HepG2 (cell line): Measurements from ENCODE around the gene CCDC170. TPM values are rescaled to one million over a fixed set of nuclear protein-coding genes. Genes with fewer than 3 reads are reported as not detected.

Experiments used
- CC2D1A ChIP-seq: sonication (generic); formaldehyde crosslinking; IDR thresholded peaks from 2 replicates; pipeline ENCODE4 v1.8.1; 2023; ENCODE audit warnings: mild to moderate bottlenecking, missing genetic modification reagents
- GATAD2A ChIP-seq: IDR thresholded peaks from 2 replicates; pipeline ENCODE4 v1.6.1; 2016
- HCFC1 ChIP-seq: fragments of 150-350 bp; IDR thresholded peaks from 2 replicates; pipeline ENCODE4 v1.6.1; 2014; ENCODE audit warnings: low read depth, low read length
- HIVEP1 ChIP-seq: sonication (generic); formaldehyde crosslinking; IDR thresholded peaks from 2 replicates; pipeline ENCODE4 v1.4.0; 2020; ENCODE audit warnings: mild to moderate bottlenecking, missing genetic modification reagents
- HNRNPL ChIP-seq: fragments of 200-400 bp; formaldehyde crosslinking; IDR thresholded peaks from 2 replicates; pipeline ENCODE4 v1.6.1; 2017; ENCODE audit warnings: mild to moderate bottlenecking, low read depth, low read length
- PLRG1 ChIP-seq: fragments of 450-650 bp; conservative IDR thresholded peaks from 2 replicates; pipeline ENCODE4 v1.6.1; 2016
- ZBTB20 ChIP-seq: sonication (generic); formaldehyde crosslinking; IDR thresholded peaks from 2 replicates; pipeline ENCODE4 v1.8.1; 2023; ENCODE audit warnings: missing genetic modification reagents, low read depth, mild to moderate bottlenecking, borderline replicate concordance
- ZBTB42 ChIP-seq: sonication (generic); formaldehyde crosslinking; IDR thresholded peaks from 2 replicates; pipeline ENCODE4 v1.5.0; 2020; ENCODE audit warnings: mild to moderate bottlenecking, missing genetic modification reagents
- ZMYM3 ChIP-seq: sonication (generic); formaldehyde crosslinking; IDR thresholded peaks from 2 replicates; pipeline ENCODE4 v1.5.1; 2020; ENCODE audit warnings: mild to moderate bottlenecking, missing genetic modification reagents
- ZNF430 ChIP-seq: sonication (generic); formaldehyde crosslinking; IDR thresholded peaks from 2 replicates; pipeline ENCODE4 v1.9.0; 2021; ENCODE audit warnings: mild to moderate bottlenecking, missing genetic modification reagents
- ZNF570 ChIP-seq: sonication (generic); formaldehyde crosslinking; IDR thresholded peaks from 2 replicates; pipeline ENCODE4 v1.4.0; 2020; ENCODE audit warnings: mild to moderate bottlenecking, missing genetic modification reagents, borderline replicate concordance
- ZNF883 ChIP-seq: sonication (generic); formaldehyde crosslinking; IDR thresholded peaks from 2 replicates; pipeline ENCODE4 v1.5.1; 2020; ENCODE audit warnings: mild to moderate bottlenecking, missing genetic modification reagents; ENCODE audit errors: not compliant biosample characterization
- ZSCAN9 ChIP-seq: IDR thresholded peaks from 2 replicates; pipeline ENCODE4 v1.6.1; 2016; ENCODE audit warnings: borderline replicate concordance
- polyA plus RNA-seq, 8 experiments: library from polyadenylated mRNA; depleted of rRNA in 3 of 8; stranded (reverse) in 7 of 8; unstranded in 1 of 8; fragments of >200 nt; fragmentation: Illumina TruSeq in 4 of 8; extraction: Trizol in 4 of 8; gene quantifications; 2 replicates each; pipeline versions ENCODE4 v1.2.1 to v1.2.3, GENCODE V29; 2011 to 2016; ENCODE audit warnings: low read depth in 4 of 8, missing spikeins in 1 of 8, mixed read lengths in 1 of 8; ENCODE audit not compliant: insufficient read depth in 1 of 8
- total RNA-seq, 5 experiments: library from RNA; depleted of rRNA; stranded (reverse); fragments of >200 nt; fragmentation: Illumina TruSeq; extraction: Trizol; gene quantifications; 2 replicates each; pipeline ENCODE4 v1.2.3, GENCODE V29; 2016; ENCODE audit warnings: low read depth in 1 of 5
- TF ChIP-seq, protein P1 (sequence below): sonication (generic); formaldehyde crosslinking; IDR thresholded peaks from 2 replicates; pipeline ENCODE4 v1.4.0; 2020; ENCODE audit warnings: missing genetic modification reagents
- TF ChIP-seq, protein P2 (sequence below): sonication (generic); formaldehyde crosslinking; IDR thresholded peaks from 2 replicates; pipeline ENCODE4 v1.4.0; 2020; ENCODE audit warnings: mild to moderate bottlenecking, low read depth, missing genetic modification reagents
- TF ChIP-seq, protein P3 (sequence below): sonication (generic); formaldehyde crosslinking; IDR thresholded peaks from 2 replicates; pipeline ENCODE4 v1.4.0; 2020; ENCODE audit warnings: missing genetic modification reagents, borderline replicate concordance
- TF ChIP-seq, protein P4 (sequence below): sonication (generic); formaldehyde crosslinking; IDR thresholded peaks from 2 replicates; pipeline ENCODE4 v1.4.0; 2020; ENCODE audit warnings: mild to moderate bottlenecking, missing genetic modification reagents
- TF ChIP-seq, protein P5 (sequence below): sonication (generic); formaldehyde crosslinking; IDR thresholded peaks from 2 replicates; pipeline ENCODE4 v1.8.1; 2023; ENCODE audit warnings: mild to moderate bottlenecking, missing genetic modification reagents

CCDC170 gene
- total and polyA plus RNA-seq, 2 of the 13 experiments (the other 11 are each of a cell fraction or from before 2014, with no cell fraction given) = 0.90 to 5.1 TPM

DNA sequence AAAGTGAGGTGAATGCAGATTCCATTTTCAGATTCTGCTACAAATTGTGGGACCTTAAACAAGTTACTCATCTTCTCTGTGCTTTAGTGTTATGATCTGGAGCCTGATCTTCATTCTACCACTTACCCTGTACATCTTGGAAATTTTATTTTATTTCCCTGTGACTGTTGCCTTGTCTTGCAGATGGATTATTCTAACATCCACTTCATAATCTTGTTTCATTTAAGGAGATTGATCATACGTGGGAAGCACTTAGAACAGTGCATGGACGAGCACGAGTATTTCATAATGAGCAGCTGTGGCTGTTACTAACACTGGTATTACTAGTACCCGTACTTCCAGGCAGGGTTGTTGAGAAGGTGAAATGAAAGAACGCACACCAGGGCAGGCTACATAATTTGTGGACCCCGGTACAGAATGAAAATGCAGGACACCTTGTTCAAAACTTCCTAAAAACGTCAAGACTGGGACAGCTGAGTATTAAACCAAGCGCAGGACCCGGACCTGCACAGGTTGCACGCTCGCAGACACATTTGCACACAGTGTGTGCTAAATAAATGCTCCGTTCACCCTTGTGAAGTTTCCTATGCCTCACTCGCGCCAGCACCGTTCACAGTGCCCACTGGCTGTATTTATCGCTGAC, 535 bp upstream of the CCDC170 start (continued):
- TF ChIP-seq HIVEP1 (CRISPR knock-in tag) (no peak), CC2D1A (CRISPR knock-in tag) (no peak), ZMYM3 (CRISPR knock-in tag) (peak; percentile 40; the same call in 1 of the 2 replicates), ZSCAN9 (CRISPR knock-in tag) (no peak), ZNF430 (CRISPR knock-in tag) (no peak), HNRNPL (no peak), HCFC1 (no peak), ZBTB42 (CRISPR knock-in tag) (no peak), ZNF883 (no peak), PLRG1 (no peak), ZNF570 (CRISPR knock-in tag) (no peak), GATAD2A (CRISPR knock-in tag) (peak; percentile 45; the same call in 1 of the 2 replicates), ZBTB20 (CRISPR knock-in tag) (no peak)
- TF ChIP-seq, protein P1, sequence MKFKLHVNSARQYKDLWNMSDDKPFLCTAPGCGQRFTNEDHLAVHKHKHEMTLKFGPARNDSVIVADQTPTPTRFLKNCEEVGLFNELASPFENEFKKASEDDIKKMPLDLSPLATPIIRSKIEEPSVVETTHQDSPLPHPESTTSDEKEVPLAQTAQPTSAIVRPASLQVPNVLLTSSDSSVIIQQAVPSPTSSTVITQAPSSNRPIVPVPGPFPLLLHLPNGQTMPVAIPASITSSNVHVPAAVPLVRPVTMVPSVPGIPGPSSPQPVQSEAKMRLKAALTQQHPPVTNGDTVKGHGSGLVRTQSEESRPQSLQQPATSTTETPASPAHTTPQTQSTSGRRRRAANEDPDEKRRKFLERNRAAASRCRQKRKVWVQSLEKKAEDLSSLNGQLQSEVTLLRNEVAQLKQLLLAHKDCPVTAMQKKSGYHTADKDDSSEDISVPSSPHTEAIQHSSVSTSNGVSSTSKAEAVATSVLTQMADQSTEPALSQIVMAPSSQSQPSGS (CRISPR knock-in tag) = 0 out of 2 replicates have a peak, but pooled peaks have one; percentile 31
- TF ChIP-seq, protein P2, sequence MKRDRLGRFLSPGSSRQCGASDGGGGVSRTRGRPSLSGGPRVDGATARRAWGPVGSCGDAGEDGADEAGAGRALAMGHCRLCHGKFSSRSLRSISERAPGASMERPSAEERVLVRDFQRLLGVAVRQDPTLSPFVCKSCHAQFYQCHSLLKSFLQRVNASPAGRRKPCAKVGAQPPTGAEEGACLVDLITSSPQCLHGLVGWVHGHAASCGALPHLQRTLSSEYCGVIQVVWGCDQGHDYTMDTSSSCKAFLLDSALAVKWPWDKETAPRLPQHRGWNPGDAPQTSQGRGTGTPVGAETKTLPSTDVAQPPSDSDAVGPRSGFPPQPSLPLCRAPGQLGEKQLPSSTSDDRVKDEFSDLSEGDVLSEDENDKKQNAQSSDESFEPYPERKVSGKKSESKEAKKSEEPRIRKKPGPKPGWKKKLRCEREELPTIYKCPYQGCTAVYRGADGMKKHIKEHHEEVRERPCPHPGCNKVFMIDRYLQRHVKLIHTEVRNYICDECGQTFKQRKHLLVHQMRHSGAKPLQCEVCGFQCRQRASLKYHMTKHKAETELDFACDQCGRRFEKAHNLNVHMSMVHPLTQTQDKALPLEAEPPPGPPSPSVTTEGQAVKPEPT (CRISPR knock-in tag) = 0 out of 2 replicates have a peak, but pooled peaks have one; percentile 4
- TF ChIP-seq, protein P3, sequence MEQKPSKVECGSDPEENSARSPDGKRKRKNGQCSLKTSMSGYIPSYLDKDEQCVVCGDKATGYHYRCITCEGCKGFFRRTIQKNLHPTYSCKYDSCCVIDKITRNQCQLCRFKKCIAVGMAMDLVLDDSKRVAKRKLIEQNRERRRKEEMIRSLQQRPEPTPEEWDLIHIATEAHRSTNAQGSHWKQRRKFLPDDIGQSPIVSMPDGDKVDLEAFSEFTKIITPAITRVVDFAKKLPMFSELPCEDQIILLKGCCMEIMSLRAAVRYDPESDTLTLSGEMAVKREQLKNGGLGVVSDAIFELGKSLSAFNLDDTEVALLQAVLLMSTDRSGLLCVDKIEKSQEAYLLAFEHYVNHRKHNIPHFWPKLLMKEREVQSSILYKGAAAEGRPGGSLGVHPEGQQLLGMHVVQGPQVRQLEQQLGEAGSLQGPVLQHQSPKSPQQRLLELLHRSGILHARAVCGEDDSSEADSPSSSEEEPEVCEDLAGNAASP (CRISPR knock-in tag) = no peak
- TF ChIP-seq, protein P4, sequence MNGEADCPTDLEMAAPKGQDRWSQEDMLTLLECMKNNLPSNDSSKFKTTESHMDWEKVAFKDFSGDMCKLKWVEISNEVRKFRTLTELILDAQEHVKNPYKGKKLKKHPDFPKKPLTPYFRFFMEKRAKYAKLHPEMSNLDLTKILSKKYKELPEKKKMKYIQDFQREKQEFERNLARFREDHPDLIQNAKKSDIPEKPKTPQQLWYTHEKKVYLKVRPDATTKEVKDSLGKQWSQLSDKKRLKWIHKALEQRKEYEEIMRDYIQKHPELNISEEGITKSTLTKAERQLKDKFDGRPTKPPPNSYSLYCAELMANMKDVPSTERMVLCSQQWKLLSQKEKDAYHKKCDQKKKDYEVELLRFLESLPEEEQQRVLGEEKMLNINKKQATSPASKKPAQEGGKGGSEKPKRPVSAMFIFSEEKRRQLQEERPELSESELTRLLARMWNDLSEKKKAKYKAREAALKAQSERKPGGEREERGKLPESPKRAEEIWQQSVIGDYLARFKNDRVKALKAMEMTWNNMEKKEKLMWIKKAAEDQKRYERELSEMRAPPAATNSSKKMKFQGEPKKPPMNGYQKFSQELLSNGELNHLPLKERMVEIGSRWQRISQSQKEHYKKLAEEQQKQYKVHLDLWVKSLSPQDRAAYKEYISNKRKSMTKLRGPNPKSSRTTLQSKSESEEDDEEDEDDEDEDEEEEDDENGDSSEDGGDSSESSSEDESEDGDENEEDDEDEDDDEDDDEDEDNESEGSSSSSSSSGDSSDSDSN (CRISPR knock-in tag) = no peak
- TF ChIP-seq, protein P5, sequence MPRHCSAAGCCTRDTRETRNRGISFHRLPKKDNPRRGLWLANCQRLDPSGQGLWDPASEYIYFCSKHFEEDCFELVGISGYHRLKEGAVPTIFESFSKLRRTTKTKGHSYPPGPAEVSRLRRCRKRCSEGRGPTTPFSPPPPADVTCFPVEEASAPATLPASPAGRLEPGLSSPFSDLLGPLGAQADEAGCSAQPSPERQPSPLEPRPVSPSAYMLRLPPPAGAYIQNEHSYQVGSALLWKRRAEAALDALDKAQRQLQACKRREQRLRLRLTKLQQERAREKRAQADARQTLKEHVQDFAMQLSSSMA (CRISPR knock-in tag) = 0 out of 2 replicates have a peak, but pooled peaks have one; percentile 2
